Heart right ventricle (tissue), 16 donors: Measurements from ENCODE around the gene PDLIM3. TPM values are rescaled to one million over a fixed set of nuclear protein-coding genes. Genes with fewer than 3 reads are reported as not detected.

ENCODE experiments used
- ATAC-seq, 8 donors: fragments of 200-7000 bp; cut with Tn5 transposase; one replicate each; pipeline ENCODE4 v1.9.1; 2020; ENCODE audit warnings: mild to moderate bottlenecking in 8 of 8, moderate library complexity in 8 of 8, moderate number of reproducible peaks in 1 of 8
- DNase-seq, 2 donors: peaks; one replicate each; pipeline ENCODE4 v3.0.0-alpha.2; 2020
- H3K27ac ChIP-seq, 10 donors: fragments of 200-600 bp; sonication (generic) in 2 of 10; one replicate each; pipeline versions ENCODE4 v1.5.0 to v1.8.0; 2020 to 2022; ENCODE audit warnings: mild to moderate bottlenecking in 3 of 10
- H3K27me3 ChIP-seq, 7 donors: fragments of 200-600 bp; one replicate each; pipeline ENCODE4 v1.8.0; 2021 to 2022; ENCODE audit warnings: mild to moderate bottlenecking in 2 of 7
- H3K36me3 ChIP-seq, 9 donors: fragments of 200-600 bp; sonication (generic) in 1 of 9; one replicate each; pipeline versions ENCODE4 v1.5.0 to v1.8.0; 2020 to 2022; ENCODE audit warnings: mild to moderate bottlenecking in 2 of 9
- H3K4me1 ChIP-seq, 9 donors: fragments of 200-600 bp; sonication (generic) in 1 of 9; one replicate each; pipeline versions ENCODE4 v1.5.0 to v1.8.0; 2020 to 2022; ENCODE audit warnings: mild to moderate bottlenecking in 4 of 9
- H3K4me3 ChIP-seq, 10 donors: fragments of 200-600 bp; sonication (generic) in 2 of 10; one replicate each; pipeline versions ENCODE4 v1.5.0 to v1.8.0; 2020 to 2022; ENCODE audit warnings: mild to moderate bottlenecking in 7 of 10, moderate library complexity in 2 of 10
- H3K9me3 ChIP-seq, 11 donors: fragments of 200-600 bp in 10 of 11; sonication (generic) in 2 of 11; one replicate each; pipeline versions ENCODE4 v1.5.0 to v1.8.0; 2013 to 2022; ENCODE audit warnings: mild to moderate bottlenecking in 2 of 11, control low read depth in 1 of 11, moderate library complexity in 1 of 11
- CTCF ChIP-seq, 9 donors: fragments of 200-600 bp; sonication (generic) in 2 of 9; IDR thresholded peaks; one replicate each; pipeline versions ENCODE4 v1.5.0 to v1.8.0; 2021 to 2022; ENCODE audit warnings: antibody characterized with exemption in 9 of 9, mild to moderate bottlenecking in 5 of 9, moderate library complexity in 1 of 9
- WGBS, 2 donors: extraction: QIAGEN DNeasy Blood & Tissue Kit; methylation state at CpG; one replicate each; pipeline ENCODE4 v1.1.7; 2013; ENCODE audit warnings: inconsistent platforms in 1 of 2; 5-methylcytosine and 5-hydroxymethylcytosine counted together
- intact Hi-C, 10 donors: fragments of 100-400 bp; cut with DNase I; formaldehyde crosslinking; loops; one replicate each; pipeline versions ENCODE4 v1.11.1 to v1.14.2; 2022
- polyA plus RNA-seq, 2 donors: library from polyadenylated mRNA; stranded (reverse); fragments of 200-250 nt; gene quantifications; one replicate each; pipeline ENCODE4 v1.2.3, GENCODE V29; 2013
- total RNA-seq, 10 donors: library from RNA; stranded (reverse); fragmentation: NEBNext Ultra II Directional in 3 of 10; extraction: Animal tissue kit (Norgen Biotek cat#: 25700) in 3 of 10; gene quantifications; one replicate each; pipeline versions ENCODE4 v1.2.1 to v1.2.4, GENCODE V29; 2021 to 2023
- donor health status: Arrhythmogenic right ventricular cardiomyopathy.
- donor health status: ischemic (EF 13 %, LVEDD 7.1; RV severe dilation, severe dysfunction).
- donor health status: healthy with polysubstance abuse.
- donor health status: DM: no; HTN: yes; CAD: no.
- donor health status: DM: no; HTN: no; CAD: no.
- donor health status: ischemic (EF 25% LVEDD 6.9; RV normal size, moderate dysfunction).
- donor health status: ischemic (EF 25% LVEDD 5.7; RV mildly dilated, moderate dysfunction).
- donor health status: healthy.
- donor health status: DM: yes; HTN: yes; CAD: no.
- donor health status: Ischemic cardiomyopathy.
- donor health status: ischemic (EF 35%, LVEDD 5.7; RV mildly dilated, moderate dysfunction).
- donor health status: nonischemic (EF 11% LVEDD 7.7; RV severe dilation, severe dysfunction).
- donor health status: DM: yes; HTN: yes; CAD: no.
- donor health status: PGD.
- donor health status: ischemic (EF 29% LVEDD 5.4; RV normal size, mild dysfunction).
- donor health status: nonischemic (EF 23%, LVEDD 6.1; RV moderate dilation, normal function).

The PDLIM3 gene
- total and polyA plus RNA-seq, 12 donors, result 112 to 846 (median 292) TPM

- H3K27me3 ChIP-seq, result no peaks in the 10 kb centered on the region
- no peak for TF ChIP-seq CTCF (IDR thresholded peaks at IDR 0.05)
- WGBS, 2 donors, result 96 to 97% methylated on average over 8 of the region's 8 CpGs
- H3K9me3 ChIP-seq, result no peaks in the 10 kb centered on the region
- no peaks in the 10 kb centered on the region for H3K4me1 ChIP-seq
- intact Hi-C loops, result loop anchor here in 1 of 10 donors (5.0 kb wide), 1 partner anchor 34 kb away; the partner anchor contains the start of gene UFSP2
- no peak for ATAC-seq
- no peak overlapping the region for H3K27ac ChIP-seq
- H3K4me3 ChIP-seq, result no peak overlapping the region
- no peaks in the 10 kb centered on the region for H3K36me3 ChIP-seq
- DNase-seq, result no peak
Measured at GRCh38 chr4:185461565-185461964, 73.7 kb downstream of the PDLIM3 start.

- Histone ChIP-seq H3K9me3 (no peaks in the 10 kb centered on the region), H3K27me3 (no peaks in the 10 kb centered on the region), H3K4me3 (no peak overlapping the region), H3K27ac (no peak overlapping the region), H3K36me3 (no peaks in the 10 kb centered on the region), H3K4me1 (no peaks in the 10 kb centered on the region)
- intact Hi-C loops, result no loop called here
- WGBS, 2 donors, result 46 to 50% methylated on average over 3 of the region's 3 CpGs
- DNase-seq (no peak), ATAC-seq (no peak)
- TF ChIP-seq CTCF (IDR thresholded peaks at IDR 0.05), result no peak
Measured at GRCh38 chr4:185457136-185457535, 78.2 kb downstream of the PDLIM3 start.

- no peak for DNase-seq
- intact Hi-C loops, result no loop called here
- H3K4me3 ChIP-seq, result no peak overlapping the region
- no peaks in the 10 kb centered on the region for H3K27me3 ChIP-seq
- no peaks in the 10 kb centered on the region for H3K9me3 ChIP-seq
- no peaks in the 10 kb centered on the region for H3K36me3 ChIP-seq
- ATAC-seq, result no peak
- TF ChIP-seq CTCF (IDR thresholded peaks at IDR 0.05), result no peak
- WGBS, 2 donors, result 49 to 69% methylated on average over 2 of the region's 2 CpGs
- H3K27ac ChIP-seq, result no peak overlapping the region
- no peaks in the 10 kb centered on the region for H3K4me1 ChIP-seq
Measured at GRCh38 chr4:185456131-185456530, 79.2 kb downstream of the PDLIM3 start.

Other genes starting within 250 kb of the PDLIM3 start
- 1 to 10 TPM; 1.5 to 6.1 (median 2.3) TPM for gene LRP2BP, start 139.6 kb downstream of the PDLIM3 start, total RNA-seq
- gene LRP2BP, start 139.6 kb downstream of the PDLIM3 start, polyA plus RNA-seq, result 1 to 10 TPM; 1.0 to 2.4 TPM
- 10 to 100 TPM in 9 of 10 donors, 1 to 10 TPM in 1; 7.6 to 27.0 (median 13.7) TPM for gene ANKRD37, start 138.7 kb downstream of the PDLIM3 start, total RNA-seq
- gene ANKRD37, start 138.7 kb downstream of the PDLIM3 start, polyA plus RNA-seq, result 10 to 100 TPM; 10.0 to 28.6 TPM
- gene UFSP2, start 109.5 kb downstream of the PDLIM3 start, total RNA-seq, result 10 to 100 TPM; 29.4 to 52.4 (median 43.7) TPM
- 10 to 100 TPM; 16.5 to 28.6 TPM for gene UFSP2, start 109.5 kb downstream of the PDLIM3 start, polyA plus RNA-seq
- gene CCDC110, start 63.8 kb downstream of the PDLIM3 start, total RNA-seq, result 1 to 10 TPM in 7 of 10 donors, under 1 TPM in 3; 0.54 to 2.5 (median 1.9) TPM
- under 1 TPM; 0.12 to 0.29 TPM for gene CCDC110, start 63.8 kb downstream of the PDLIM3 start, polyA plus RNA-seq